Prostate gland (tissue), 2 donors: ENCODE results near the gene CMSS1.

Experiments
- CTCF ChIP-seq, 4 experiments: fragments of 200-600 bp in 2 of 4; fragments of 450-650 bp in 2 of 4; sonication (generic) in 2 of 4; IDR thresholded peaks; 1 replicate in 3 of 4; 2 replicates in 1 of 4; pipeline ENCODE4 v1.5.1; 2016 to 2019; ENCODE audit warnings: antibody characterized with exemption in 4 of 4, mild to moderate bottlenecking in 2 of 4, moderate library complexity in 2 of 4
- POLR2A ChIP-seq: fragments of 450-650 bp; IDR thresholded peaks from one replicate; pipeline ENCODE4 v1.6.1; 2016; ENCODE audit warnings: antibody characterized with exemption, mild to moderate bottlenecking
- POLR2AphosphoS5 ChIP-seq: sonication (generic); formaldehyde crosslinking; IDR thresholded peaks from one replicate; pipeline ENCODE4 v1.6.1; 2017; ENCODE audit warnings: antibody characterized with exemption

- no peak for TF ChIP-seq CTCF (IDR thresholded peaks at IDR 0.05)
- no peak for TF ChIP-seq POLR2A
- TF ChIP-seq POLR2AphosphoS5: no peak
These were observed 117.5 kb downstream of the CMSS1 start for GRCh38 chr3:99934975-99935797.
